ENCODE data around the gene AVPR1A.

AVPR1A gene

DNA sequence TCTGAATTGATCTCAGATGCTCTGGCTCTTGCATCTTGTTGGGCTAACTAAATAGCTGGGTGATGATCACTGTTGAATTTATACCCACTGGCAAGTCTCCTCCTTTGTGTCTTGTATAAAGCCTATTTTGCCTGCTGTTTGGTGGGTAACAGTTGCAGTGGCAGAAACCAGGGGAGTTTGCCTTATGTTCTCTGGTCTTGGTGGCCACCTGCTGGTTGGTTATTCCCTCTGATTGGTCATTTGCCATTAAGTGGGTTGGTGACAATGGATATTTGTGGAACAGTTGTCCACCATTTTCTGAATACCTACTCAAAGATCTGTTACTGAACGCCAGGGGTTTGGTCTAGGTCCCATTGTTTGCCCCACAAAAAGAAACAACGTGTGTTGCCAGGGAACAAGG lies 52.1 kb downstream of the AVPR1A start:
- H3K4me3 ChIP-seq (ENCODE audit: low read depth, low read length) = no peak overlapping the region
- peak; percentile 6 for DNase-seq (ENCODE audit: low read depth)
- TF ChIP-seq, protein P1, sequence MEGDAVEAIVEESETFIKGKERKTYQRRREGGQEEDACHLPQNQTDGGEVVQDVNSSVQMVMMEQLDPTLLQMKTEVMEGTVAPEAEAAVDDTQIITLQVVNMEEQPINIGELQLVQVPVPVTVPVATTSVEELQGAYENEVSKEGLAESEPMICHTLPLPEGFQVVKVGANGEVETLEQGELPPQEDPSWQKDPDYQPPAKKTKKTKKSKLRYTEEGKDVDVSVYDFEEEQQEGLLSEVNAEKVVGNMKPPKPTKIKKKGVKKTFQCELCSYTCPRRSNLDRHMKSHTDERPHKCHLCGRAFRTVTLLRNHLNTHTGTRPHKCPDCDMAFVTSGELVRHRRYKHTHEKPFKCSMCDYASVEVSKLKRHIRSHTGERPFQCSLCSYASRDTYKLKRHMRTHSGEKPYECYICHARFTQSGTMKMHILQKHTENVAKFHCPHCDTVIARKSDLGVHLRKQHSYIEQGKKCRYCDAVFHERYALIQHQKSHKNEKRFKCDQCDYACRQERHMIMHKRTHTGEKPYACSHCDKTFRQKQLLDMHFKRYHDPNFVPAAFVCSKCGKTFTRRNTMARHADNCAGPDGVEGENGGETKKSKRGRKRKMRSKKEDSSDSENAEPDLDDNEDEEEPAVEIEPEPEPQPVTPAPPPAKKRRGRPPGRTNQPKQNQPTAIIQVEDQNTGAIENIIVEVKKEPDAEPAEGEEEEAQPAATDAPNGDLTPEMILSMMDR (IDR thresholded peaks at IDR 0.05; ENCODE audit: insufficient read depth, low read depth, low read length, missing control alignments) = no peak

DNA sequence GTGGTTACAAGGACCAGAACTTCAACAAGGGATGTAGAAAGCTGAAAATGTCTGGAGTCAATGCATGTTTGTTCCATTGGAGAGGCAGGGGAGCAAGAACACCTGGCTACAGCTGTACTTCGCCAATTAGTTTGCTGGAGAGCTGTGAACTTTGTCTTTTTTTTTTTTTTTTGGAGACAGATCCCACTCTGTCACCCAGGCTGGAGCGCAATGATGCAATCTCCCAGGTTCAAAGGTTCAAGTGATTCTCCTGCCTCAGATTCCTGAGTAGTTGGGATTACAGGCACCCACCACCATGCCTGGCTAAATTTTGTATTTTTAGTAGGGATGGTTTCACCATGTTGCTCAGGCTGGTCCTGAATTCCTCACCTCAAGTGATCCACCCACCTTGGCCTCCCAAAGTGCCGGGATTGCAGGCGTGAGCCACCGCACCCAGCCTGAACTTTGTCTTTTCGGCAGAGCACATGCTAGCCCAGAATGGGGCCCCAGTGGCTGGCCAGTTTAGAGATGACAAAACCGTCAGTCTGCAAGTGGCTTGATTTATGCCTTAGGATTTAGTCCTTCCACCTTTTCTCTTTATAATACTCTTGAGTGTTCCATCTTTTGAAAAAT lies 55.5 kb downstream of the AVPR1A start:
- TF ChIP-seq, protein P1 (IDR thresholded peaks at IDR 0.05; ENCODE audit: insufficient read depth, low read depth, low read length, missing control alignments) = no peak
- no peak for DNase-seq (ENCODE audit: low read depth)
- H3K4me3 ChIP-seq (ENCODE audit: low read depth, low read length) = no peak overlapping the region

DNA sequence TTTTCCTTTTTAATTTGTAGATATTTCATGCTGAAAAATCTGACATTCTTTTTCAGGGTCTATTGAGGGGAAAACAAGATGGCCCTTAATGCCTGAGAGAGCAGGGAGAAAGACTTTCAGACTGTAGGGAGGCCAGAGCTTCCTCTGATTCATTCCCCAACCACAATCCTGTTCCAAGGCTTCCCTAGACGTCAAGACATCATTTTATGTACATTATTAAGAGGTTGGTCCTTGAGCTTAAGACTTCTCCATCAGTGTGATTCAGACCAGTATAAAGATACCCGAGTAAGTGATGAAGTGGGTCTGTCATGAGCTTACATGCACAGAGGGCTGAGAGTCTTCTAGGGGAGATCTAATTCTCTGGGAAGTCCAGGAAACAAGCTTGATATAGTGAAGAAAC lies 57.3 kb downstream of the AVPR1A start:
- DNase-seq (ENCODE audit: low read depth) = no peak
- TF ChIP-seq, protein P1 (IDR thresholded peaks at IDR 0.05; ENCODE audit: insufficient read depth, low read depth, low read length, missing control alignments) = no peak
- no peak overlapping the region for H3K4me3 ChIP-seq (ENCODE audit: low read depth, low read length)

DNA sequence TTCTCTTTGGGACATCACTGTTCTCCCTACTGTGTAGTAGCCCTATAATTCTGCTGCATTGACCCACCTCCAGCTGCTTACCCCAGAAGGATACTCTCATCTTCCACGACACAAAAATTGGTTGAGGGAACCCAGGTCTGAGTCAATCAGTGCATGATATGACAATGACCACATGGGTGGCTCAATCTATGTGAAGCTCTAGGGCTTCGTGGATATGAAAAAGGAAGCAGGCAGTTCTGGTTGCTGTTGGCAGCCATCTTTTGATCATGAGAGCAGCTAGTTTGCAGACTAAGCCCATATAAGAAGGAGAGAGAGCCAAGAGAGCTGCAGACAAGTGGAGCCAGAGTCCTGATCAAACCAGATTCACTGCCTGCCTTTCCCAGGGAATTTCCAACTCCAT lies 57.9 kb downstream of the AVPR1A start:
- no peak overlapping the region for H3K4me3 ChIP-seq (ENCODE audit: low read depth, low read length)
- TF ChIP-seq, protein P1 (IDR thresholded peaks at IDR 0.05; ENCODE audit: insufficient read depth, low read depth, low read length, missing control alignments) = no peak
- DNase-seq (ENCODE audit: low read depth) = peak; percentile 2
